Activated gamma-delta T cell treated with Interleukin-2 at 50 U/mL for 16 hours (primary cell): Measurements from ENCODE around the gene SHISA9.
"Not testable (repeated sequence)": the region's sequence is repeated elsewhere in the genome, so short reads cannot be mapped to it uniquely, and the experiment has no call there.

Source experiments
- DNase-seq: peaks from one replicate; pipeline ENCODE4 v3.0.0-alpha.2; 2020

SHISA9 gene

GRCh38 chr16:12900599-12901203 lies 697 bp upstream of the SHISA9 start:
- no peak for DNase-seq

- no peak for DNase-seq
Observed at GRCh38 chr16:12901204-12901596, 198 bp upstream of the SHISA9 start.

- no peak for DNase-seq
Observed at GRCh38 chr16:12902511-12903372, 1.3 kb downstream of the SHISA9 start.

GRCh38 chr16:12903407-12904328 lies 2.3 kb downstream of the SHISA9 start:
- no peak for DNase-seq

DNA sequence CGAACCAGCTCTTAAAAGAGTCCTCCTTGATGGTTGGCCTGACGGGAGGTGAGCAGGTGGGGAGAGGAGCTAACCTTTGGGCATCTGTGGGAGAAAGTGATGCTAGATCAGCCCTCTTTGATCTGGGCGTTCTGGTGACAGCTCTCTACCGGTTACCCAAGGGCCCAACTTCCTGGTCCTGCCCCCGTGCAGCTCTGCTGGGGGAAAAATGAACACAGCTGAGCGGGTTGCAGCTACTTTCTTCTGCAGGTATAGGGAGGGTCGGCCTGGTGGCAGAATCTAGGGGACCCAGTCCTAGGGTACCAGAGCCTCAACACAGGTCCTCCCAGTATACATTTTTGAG lies 2.9 kb downstream of the SHISA9 start:
- no peak for DNase-seq

DNA sequence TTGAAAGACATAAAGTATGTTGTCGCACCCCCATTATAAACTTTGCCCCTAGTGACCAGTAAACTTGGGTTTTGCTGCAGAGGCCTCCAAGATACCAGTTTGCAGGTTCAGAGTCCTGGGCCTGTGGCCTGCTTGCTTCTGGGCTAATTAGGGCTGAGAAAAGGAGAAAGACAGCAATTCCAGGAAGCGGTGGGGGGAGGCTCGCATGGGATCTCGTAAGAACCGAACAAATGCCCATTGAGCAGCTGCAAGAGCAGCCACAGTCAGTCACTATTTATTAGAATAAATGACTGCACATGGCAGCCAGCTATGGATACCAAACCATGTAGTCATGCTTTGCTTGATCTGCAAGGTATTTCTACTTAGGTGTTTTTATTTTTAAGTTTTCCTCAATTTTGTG lies 4.9 kb downstream of the SHISA9 start:
- no peak for DNase-seq

- DNase-seq = no peak
Observed at GRCh38 chr16:12906765-12907516, 5.5 kb downstream of the SHISA9 start.

DNA sequence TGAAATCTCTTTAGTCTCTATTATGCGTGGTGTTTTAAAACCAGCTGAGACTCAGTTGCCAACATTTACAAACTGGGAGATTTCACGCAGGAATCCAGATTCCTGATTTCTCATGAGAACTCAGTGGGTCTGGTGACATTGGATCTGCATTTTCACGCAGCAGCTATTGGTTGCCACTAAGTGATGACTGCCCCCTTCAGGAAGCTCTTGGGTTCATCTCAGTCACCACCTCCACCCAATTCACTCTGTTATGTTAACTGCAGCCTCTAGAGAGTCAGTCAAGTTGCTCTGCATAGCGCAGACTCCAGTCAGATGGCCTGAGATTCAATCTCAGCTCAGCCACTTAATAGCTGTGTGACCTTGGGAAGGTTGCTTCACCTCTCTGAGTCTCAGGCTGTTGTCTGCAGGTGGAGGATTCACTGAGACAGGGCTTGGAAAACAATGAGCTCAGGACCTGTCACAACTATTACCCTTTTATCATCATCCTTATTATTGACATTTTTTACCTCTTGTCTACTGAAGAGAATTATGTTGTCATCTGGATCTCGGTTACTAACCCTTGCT lies 6.4 kb downstream of the SHISA9 start:
- no peak for DNase-seq

- DNase-seq = no peak
Observed at GRCh38 chr16:12917246-12917645, 15.8 kb downstream of the SHISA9 start.

DNA sequence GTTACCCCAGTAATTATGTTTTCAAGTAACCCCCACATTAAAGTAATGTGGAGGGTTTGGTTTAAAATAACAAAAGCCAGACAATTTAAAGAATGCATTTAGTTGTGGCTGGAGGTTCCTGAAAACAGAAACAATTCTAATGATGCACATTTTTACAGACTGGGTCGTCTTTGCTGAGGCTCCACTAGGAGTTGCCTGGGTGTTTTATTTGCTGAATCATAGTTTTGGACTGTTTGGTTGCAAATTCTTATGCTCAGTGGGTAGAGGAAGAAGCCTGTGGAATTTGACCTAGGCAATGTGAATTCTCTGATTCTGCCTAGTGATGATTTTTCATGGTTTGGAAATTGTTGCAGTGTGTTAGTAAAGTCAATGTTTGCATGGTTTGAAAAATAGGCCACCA lies 16.3 kb downstream of the SHISA9 start:
- no peak for DNase-seq

DNA sequence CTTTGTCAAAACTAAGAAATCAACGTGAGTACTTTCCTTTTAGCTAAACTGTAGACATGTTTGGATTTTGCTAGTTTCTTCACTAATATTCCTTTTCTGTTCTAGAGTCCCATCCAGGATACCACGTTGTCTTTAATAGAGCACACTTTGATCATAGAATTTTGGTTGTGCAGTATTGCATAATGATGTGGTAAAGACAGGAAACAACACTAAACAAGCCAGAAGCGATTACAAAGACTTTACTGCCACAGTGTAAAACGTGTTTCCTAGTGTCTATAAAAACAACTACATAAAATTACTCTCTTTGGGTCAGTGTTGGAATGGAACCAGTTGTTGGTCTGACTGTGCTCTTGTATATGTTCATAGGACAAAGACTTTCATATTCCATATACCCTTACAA lies 19.3 kb downstream of the SHISA9 start:
- DNase-seq = no peak

DNA sequence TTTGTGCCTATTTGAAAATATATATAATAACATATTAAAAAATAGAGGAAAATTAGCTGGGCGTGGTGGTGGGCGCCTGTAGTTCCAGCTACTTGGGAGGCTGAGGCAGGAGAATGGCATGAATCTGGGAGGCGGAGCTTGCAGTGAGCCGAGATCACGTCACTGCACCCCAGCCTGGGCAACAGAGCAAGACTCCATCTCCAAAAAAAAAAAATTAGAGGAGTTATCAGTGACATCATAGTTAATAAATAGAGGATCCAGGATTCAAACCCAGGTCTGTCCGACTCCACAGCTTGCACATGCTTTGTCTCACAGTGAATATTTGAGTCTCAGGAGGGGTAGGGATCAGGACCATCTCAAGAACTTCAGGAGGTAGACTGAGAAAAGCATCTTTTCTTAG lies 22.2 kb downstream of the SHISA9 start:
- DNase-seq = not testable (repeated sequence)

GRCh38 chr16:12925026-12925800 lies 23.8 kb downstream of the SHISA9 start:
- DNase-seq = no peak

DNA sequence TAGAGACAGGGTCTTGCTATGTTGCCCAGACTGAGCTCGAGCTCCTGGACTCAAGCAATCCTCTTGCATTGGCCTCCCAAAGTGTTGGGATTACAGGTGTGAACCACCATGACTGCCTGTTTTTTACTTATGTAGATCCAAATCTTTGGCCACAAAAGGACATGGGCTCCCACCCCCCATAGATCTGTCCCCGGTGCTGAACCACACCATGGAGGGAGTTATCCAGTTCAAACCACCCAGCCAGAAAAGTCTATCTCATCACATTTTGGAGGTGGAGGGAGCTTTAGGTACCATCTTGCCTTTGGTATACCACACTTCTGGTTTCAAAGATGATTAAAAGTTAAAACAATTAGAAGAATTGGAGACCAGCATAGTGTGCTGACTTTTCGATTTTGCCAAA lies 26.2 kb downstream of the SHISA9 start:
- DNase-seq = no peak

DNA sequence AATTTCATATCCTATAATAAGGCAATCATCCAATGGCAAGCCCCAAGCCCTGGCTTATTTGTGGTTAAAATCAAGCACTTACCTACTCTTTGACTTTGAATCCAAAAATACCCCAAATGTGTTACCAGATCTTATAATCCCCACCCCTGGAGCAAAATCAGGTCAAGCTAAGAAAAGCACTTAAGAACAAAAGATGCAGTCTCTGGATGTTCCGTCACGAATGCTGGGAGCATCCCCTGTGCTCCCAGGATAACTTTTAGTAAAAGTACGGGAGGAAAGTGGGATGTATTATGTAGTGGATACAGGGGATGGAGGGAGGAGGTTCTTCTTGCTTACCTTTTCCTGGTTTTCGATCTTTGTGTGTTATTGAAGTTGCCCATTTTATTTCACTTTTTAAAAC lies 29.5 kb downstream of the SHISA9 start:
- DNase-seq = no peak

- DNase-seq = no peak
Observed at GRCh38 chr16:12936391-12936790, 35.0 kb downstream of the SHISA9 start.

- no peak for DNase-seq
Observed at GRCh38 chr16:12941896-12942295, 40.5 kb downstream of the SHISA9 start.

DNA sequence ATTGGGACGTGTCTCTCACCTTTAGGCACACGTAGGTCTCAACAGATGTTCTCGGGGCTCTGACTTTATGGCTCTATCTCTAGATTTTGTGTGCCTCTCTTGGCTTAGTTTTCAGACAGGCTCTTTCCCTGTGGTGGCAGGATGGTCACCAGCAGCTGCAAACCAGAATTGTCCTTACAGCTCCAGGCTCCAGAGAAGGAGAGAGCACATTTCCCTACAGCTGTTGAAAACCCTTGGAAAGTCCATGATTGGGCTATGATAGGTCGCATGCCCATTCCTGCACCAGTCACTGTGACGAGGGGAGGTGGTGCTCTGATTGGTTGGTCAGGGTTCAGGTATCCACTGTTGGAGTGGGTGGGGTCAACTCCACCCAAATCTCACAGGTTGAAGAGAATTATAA lies 41.5 kb downstream of the SHISA9 start:
- DNase-seq = no peak

GRCh38 chr16:12944300-12944699 lies 42.9 kb downstream of the SHISA9 start:
- DNase-seq = no peak

DNA sequence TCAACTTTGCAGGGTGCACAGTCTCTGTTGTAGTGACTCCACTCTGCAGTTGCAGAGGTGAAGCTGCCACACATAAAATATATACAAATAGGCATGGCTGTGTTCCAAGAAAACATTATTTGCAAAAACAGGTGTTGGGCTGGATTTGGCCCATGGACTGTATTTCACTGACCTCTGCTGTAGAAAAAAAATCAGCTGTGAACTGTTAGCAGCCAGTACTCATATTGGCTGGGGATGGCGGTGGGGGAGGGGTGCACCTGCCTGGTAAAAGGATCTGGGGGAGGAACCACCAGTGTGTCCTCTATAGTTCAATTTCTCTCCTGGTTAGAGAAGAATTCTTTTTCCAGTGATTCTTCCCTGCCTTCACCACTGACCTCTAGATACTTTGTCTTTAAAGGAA lies 50.0 kb downstream of the SHISA9 start:
- DNase-seq = no peak

- no peak for DNase-seq
Observed at GRCh38 chr16:12951976-12952375, 50.6 kb downstream of the SHISA9 start.

DNA sequence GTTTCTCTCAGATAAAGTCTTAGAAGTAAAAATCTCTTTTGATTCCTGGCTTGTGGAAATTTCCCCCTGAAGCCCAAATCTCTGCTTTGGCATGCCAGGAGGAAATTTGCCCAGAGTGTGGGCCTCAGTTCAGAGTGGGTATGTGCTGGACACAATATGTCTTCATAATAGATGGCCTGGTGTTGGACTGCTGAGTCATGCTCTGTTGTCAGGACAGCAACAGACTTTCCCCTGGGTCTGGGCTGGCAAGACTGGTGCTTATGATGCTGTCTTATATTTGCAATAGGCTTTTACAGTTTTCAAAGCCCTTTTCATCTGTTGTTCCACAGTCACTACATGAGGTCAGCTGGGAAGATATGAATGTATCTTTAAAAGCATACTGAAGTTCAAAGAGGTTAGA lies 57.0 kb downstream of the SHISA9 start:
- DNase-seq = no peak
